NCI-H1092 (cell line): ENCODE results near the gene TAF8.
A peak's percentile ranks its signal among the peaks of the same experiment; 100 is the strongest.
"Not testable (repeated sequence)": the region's sequence is repeated elsewhere in the genome, so short reads cannot be mapped to it uniquely, and the experiment has no call there.

Source experiments
- DNase-seq: peaks from one replicate; lab custom pipeline; 2025; lab: John Stamatoyannopoulos, UW

TAF8 gene

GRCh38 chr6:42029062-42029685, 21.1 kb upstream of the TAF8 start:
- DNase-seq: no peak

GRCh38 chr6:42029881-42030280, 20.4 kb upstream of the TAF8 start:
- DNase-seq: no peak

GRCh38 chr6:42030585-42031506, 19.5 kb upstream of the TAF8 start:
- no peak for DNase-seq

GRCh38 chr6:42032366-42032765, 18.0 kb upstream of the TAF8 start:
- no peak for DNase-seq

- DNase-seq: not testable (repeated sequence)
These were observed 12.7 kb upstream of the TAF8 start for GRCh38 chr6:42037669-42038068.

- no peak for DNase-seq
These were observed 12.2 kb upstream of the TAF8 start for GRCh38 chr6:42038163-42038562.

GRCh38 chr6:42038811-42039408, 11.4 kb upstream of the TAF8 start:
- no peak for DNase-seq

GRCh38 chr6:42040856-42041480, 9.4 kb upstream of the TAF8 start:
- DNase-seq: no peak

GRCh38 chr6:42041481-42042053, 8.8 kb upstream of the TAF8 start:
- DNase-seq: no peak

- no peak for DNase-seq
These were observed 8.2 kb upstream of the TAF8 start for GRCh38 chr6:42042108-42042507.

- peak; percentile 82 for DNase-seq
These were observed 6.4 kb upstream of the TAF8 start for GRCh38 chr6:42043787-42044475.

GRCh38 chr6:42045538-42046460, 4.5 kb upstream of the TAF8 start:
- DNase-seq: peak; percentile 13

GRCh38 chr6:42046464-42047212, 3.7 kb upstream of the TAF8 start:
- DNase-seq: no peak

- DNase-seq: no peak
These were observed 3.1 kb upstream of the TAF8 start for GRCh38 chr6:42047213-42047590.

- DNase-seq: no peak
These were observed 2.4 kb upstream of the TAF8 start for GRCh38 chr6:42047790-42048405.

GRCh38 chr6:42049116-42049809, 1.1 kb upstream of the TAF8 start:
- no peak for DNase-seq

GRCh38 chr6:42049948-42050296, 402 bp upstream of the TAF8 start:
- DNase-seq: no peak

- DNase-seq: no peak
These were observed 937 bp downstream of the TAF8 start for GRCh38 chr6:42051268-42051653.

- no peak for DNase-seq
These were observed 3.3 kb downstream of the TAF8 start for GRCh38 chr6:42053601-42054000.
